OCI-LY7 (cell line): ENCODE data around the gene ETV1. TPM values are rescaled to one million over a fixed set of nuclear protein-coding genes. Genes with fewer than 3 reads are reported as not detected.

ENCODE experiments used
- BruUV-seq: library from RNA; stranded (reverse); fragments of 400-500 nt; replicated peaks from 2 replicates; lab custom pipeline; 2021; lab: Mats Ljungman, UMichigan
- CTCF ChIA-PET: fragments of 300-600 bp; sonication (Branson Sonifier 250); formaldehyde crosslinking; loops from one replicate; lab custom pipeline; 2022; ENCODE audit warnings: antibody characterized with exemption; ENCODE audit not compliant: unreplicated experiment; lab: Charles Lee
- POLR2A ChIA-PET: fragments of 300-600 bp; sonication (Branson Sonifier 250); formaldehyde crosslinking; loops from one replicate; lab custom pipeline; 2022; ENCODE audit warnings: antibody characterized with exemption; lab: Charles Lee
- DNase-seq: peaks from one replicate; pipeline ENCODE4 v3.0.0-alpha.2; 2015; ENCODE audit warnings: low spot score
- H2AFZ ChIP-seq: fragments of 200-600 bp; sonication (generic), shearing (Covaris generic); 2 replicates; pipeline ENCODE4 v1.6.1; 2014; ENCODE audit warnings: mild to moderate bottlenecking, antibody characterized with exemption, low read length, moderate library complexity
- H3K27ac ChIP-seq: fragments of 200-600 bp; sonication (generic); 2 replicates; pipeline ENCODE4 v1.5.1; 2014; ENCODE audit warnings: mixed run types, low read depth, mild to moderate bottlenecking, moderate library complexity, low read length, inconsistent platforms; ENCODE audit not compliant: poor library complexity, severe bottlenecking
- H3K36me3 ChIP-seq: fragments of 200-600 bp; sonication (generic); 2 replicates; pipeline ENCODE4 v1.6.1; 2014; ENCODE audit warnings: mild to moderate bottlenecking, antibody characterized with exemption, low read length, moderate library complexity, mixed read lengths; ENCODE audit not compliant: insufficient read depth
- H3K4me1 ChIP-seq: fragments of 200-600 bp; sonication (generic); 2 replicates; pipeline ENCODE4 v1.5.1; 2014; ENCODE audit warnings: mild to moderate bottlenecking, low read length; ENCODE audit not compliant: insufficient read depth, poor library complexity, severe bottlenecking
- H3K4me2 ChIP-seq: fragments of 200-600 bp; sonication (generic); 2 replicates; pipeline ENCODE4 v1.6.1; 2014; ENCODE audit warnings: mild to moderate bottlenecking, low read length
- H3K4me3 ChIP-seq: fragments of 200-600 bp; sonication (generic); 2 replicates; pipeline ENCODE4 v1.5.1; 2014; ENCODE audit warnings: mild to moderate bottlenecking, low read depth, low read length; ENCODE audit not compliant: poor library complexity, severe bottlenecking
- H3K79me2 ChIP-seq: fragments of 200-600 bp; sonication (generic); 2 replicates; pipeline ENCODE4 v1.6.1; 2016; ENCODE audit warnings: low read depth, mild to moderate bottlenecking, low read length, moderate library complexity, mixed read lengths; ENCODE audit not compliant: insufficient read depth
- H3K9me2 ChIP-seq: fragments of 200-600 bp; sonication (generic); 2 replicates; pipeline ENCODE4 v1.6.1; 2016; ENCODE audit warnings: mild to moderate bottlenecking, low read length, mixed read lengths; ENCODE audit not compliant: insufficient read depth
- H3K9me3 ChIP-seq: fragments of 200-600 bp; sonication (generic); 2 replicates; pipeline ENCODE4 v1.6.1; 2014; ENCODE audit warnings: mild to moderate bottlenecking, mixed run types, low read length, mixed read lengths
- H4K20me1 ChIP-seq: fragments of 200-600 bp; sonication (generic); 2 replicates; pipeline ENCODE4 v1.6.1; 2014; ENCODE audit warnings: mild to moderate bottlenecking, antibody characterized with exemption, low read length, moderate library complexity, mixed read lengths; ENCODE audit not compliant: insufficient read depth
- CTCF ChIP-seq: fragments of 200-600 bp; sonication (generic); conservative IDR thresholded peaks from 2 replicates; pipeline ENCODE4 v1.5.1; 2014; ENCODE audit warnings: mild to moderate bottlenecking, antibody characterized with exemption, low read length, moderate library complexity, mixed read lengths
- EZH2phosphoT487 ChIP-seq: fragments of 200-600 bp; sonication (generic); IDR thresholded peaks from 2 replicates; pipeline ENCODE4 v1.6.1; 2018; ENCODE audit warnings: low read depth, borderline replicate concordance, mild to moderate bottlenecking, mixed run types, antibody characterized with exemption, low read length, moderate library complexity, mixed read lengths
- intact Hi-C: fragments of 100-400 bp; cut with micrococcal nuclease; formaldehyde crosslinking; loops from one replicate; pipeline ENCODE4 v1.10.0; 2022; ENCODE audit not compliant: unreplicated experiment
- total RNA-seq, 2 experiments: library from RNA; depleted of rRNA in 1 of 2; stranded (reverse); fragments of >200 nt in 1 of 2; shearing (Covaris generic) in 1 of 2; gene quantifications; 2 replicates each; pipeline ENCODE4 v1.2.3, GENCODE V29; 2014 to 2022

The ETV1 gene
- total RNA-seq, 2 experiments from 2014 or later: not detected

DNA sequence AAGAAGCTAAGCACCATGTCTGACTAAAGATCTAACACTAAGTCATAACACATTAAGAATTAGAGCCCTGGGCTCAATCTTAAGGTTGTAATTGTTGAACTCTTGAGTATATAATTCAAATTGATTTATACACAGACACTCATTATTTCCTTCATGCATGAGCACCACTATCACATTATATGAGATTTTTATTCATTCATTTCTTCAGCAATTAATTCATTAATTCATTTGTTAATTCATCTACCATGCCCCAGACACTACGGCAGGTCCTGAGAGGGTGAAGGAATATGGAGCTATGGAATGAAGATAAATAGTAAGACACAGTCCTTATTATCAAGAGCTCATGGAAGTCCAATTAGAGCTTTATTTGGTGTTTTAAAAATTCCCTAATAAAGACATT lies 41.9 kb downstream of the ETV1 start:
- H3K9me3 ChIP-seq: no peaks in the 10 kb centered on the region
- no peak for DNase-seq
- intact Hi-C loops: no loop called here
- CTCF ChIA-PET: no interaction called here
- no peak overlapping the region for H2AFZ ChIP-seq
- no peak overlapping the region for H3K4me2 ChIP-seq
- BruUV-seq: no TSS peak
- POLR2A ChIA-PET: interaction anchor here (0.7 kb wide), 1 partner anchor 20 kb away, joined by 5 read pairs; no protein-coding TSS in a partner anchor
- H3K36me3 ChIP-seq: no peaks in the 10 kb centered on the region
- H3K4me3 ChIP-seq: no peak overlapping the region
- TF ChIP-seq EZH2phosphoT487: no peak
- no peak for TF ChIP-seq CTCF
- H4K20me1 ChIP-seq: no peaks in the 10 kb centered on the region
- no peak overlapping the region for H3K27ac ChIP-seq
- no peaks in the 10 kb centered on the region for H3K79me2 ChIP-seq
- no peaks in the 10 kb centered on the region for H3K9me2 ChIP-seq
- no peaks in the 10 kb centered on the region for H3K4me1 ChIP-seq

DNA sequence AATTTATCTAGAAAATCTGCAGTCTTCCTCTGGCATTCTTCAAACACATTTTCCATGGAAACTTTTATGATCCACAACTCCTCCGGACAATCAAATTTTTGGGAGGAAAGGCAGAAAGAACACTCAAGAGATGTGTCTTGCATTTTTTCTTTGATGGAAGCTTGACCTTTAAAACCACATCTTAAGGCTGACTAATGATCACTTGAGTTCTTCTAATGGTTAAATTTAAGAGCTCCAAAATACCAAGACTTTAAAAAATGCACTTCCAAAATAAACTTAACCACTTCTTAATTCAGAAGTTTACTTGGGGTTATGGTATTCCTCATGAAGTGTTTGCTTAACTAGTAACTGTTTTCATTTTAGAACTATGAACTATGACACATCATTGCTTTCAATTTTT lies 43.3 kb downstream of the ETV1 start:
- intact Hi-C loops: no loop called here
- Histone ChIP-seq H3K79me2 (no peaks in the 10 kb centered on the region), H3K4me2 (no peak overlapping the region; the same call in 1 of the 2 replicates), H3K27ac (no peak overlapping the region), H2AFZ (no peak overlapping the region), H3K4me1 (no peaks in the 10 kb centered on the region), H4K20me1 (no peaks in the 10 kb centered on the region), H3K9me3 (no peaks in the 10 kb centered on the region), H3K4me3 (no peak overlapping the region), H3K9me2 (no peaks in the 10 kb centered on the region), H3K36me3 (no peaks in the 10 kb centered on the region)
- ChIA-PET CTCF (no interaction called here), POLR2A (no interaction called here)
- DNase-seq: no peak
- TF ChIP-seq EZH2phosphoT487: no peak
- no peak for TF ChIP-seq CTCF
- no TSS peak for BruUV-seq

DNA sequence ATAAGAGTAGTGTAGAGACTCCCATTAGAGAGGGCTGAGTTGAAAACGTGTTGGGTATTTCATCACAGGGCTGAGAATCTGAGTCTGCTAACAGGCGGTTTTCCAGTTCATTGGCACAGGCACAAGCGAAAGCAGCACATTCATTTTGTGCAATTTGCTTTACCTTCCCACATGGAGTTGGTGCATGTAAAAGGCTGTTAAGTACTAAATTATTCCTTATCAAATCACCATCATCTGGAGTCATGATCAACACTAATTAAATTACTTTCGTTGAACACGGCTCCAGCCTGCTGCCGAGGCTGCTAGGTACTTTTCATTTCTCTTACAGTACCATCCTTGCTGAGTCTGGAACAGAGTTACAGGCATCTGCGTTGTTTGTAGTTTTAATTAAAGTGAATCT lies 43.8 kb downstream of the ETV1 start:
- POLR2A ChIA-PET: no interaction called here
- no peaks in the 10 kb centered on the region for H3K4me1 ChIP-seq
- intact Hi-C loops: no loop called here
- H4K20me1 ChIP-seq: no peaks in the 10 kb centered on the region
- H3K4me2 ChIP-seq: no peak overlapping the region; the same call in 1 of the 2 replicates
- no TSS peak for BruUV-seq
- no peaks in the 10 kb centered on the region for H3K79me2 ChIP-seq
- no peaks in the 10 kb centered on the region for H3K36me3 ChIP-seq
- DNase-seq: no peak
- no peaks in the 10 kb centered on the region for H3K9me2 ChIP-seq
- H3K4me3 ChIP-seq: no peak overlapping the region
- H2AFZ ChIP-seq: no peak overlapping the region
- CTCF ChIA-PET: no interaction called here
- no peaks in the 10 kb centered on the region for H3K9me3 ChIP-seq
- no peak overlapping the region for H3K27ac ChIP-seq
- TF ChIP-seq EZH2phosphoT487 (no peak), CTCF (no peak)
